ENCODE results near the gene STAB2.

STAB2 gene

DNA sequence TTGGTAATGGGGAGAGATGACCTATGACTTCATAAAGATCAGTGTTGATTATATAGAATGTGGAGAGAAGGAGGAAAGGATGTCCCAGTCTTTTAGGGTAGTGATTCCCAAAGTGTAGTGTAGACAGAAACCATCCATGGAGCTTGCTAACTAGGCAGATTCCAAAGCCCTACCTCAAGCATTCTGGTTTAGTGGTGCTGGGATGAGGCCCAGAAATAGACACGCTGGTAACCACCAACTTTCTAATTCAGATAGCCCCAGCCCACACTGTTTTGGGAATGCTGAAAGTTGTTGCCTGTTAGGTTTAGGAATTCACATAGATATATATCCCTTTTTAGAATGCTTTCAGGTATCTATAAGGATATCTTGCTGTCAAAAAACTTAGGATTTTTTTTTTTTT, 69.2 kb downstream of the STAB2 start:
- FAIRE-seq = no peak

DNA sequence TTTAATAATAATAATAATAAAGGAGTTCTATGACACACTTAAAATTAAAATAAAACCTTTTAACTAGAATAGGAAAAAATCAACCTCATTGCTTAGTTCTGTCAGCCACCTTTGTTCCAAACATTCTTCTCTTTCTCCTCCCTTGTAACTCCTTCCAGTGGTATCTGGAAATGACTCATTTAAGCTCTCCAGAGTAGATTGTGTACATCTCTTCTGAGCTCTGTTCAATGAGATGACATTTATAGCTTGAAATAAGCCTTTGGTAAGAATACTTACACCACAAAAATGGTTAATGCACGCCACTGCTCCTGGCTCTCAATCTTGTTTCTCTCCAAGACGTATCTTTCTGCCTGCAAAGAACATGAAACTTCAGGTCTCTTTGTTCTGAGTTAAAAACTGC, 70.3 kb downstream of the STAB2 start:
- FAIRE-seq = no peak

DNA sequence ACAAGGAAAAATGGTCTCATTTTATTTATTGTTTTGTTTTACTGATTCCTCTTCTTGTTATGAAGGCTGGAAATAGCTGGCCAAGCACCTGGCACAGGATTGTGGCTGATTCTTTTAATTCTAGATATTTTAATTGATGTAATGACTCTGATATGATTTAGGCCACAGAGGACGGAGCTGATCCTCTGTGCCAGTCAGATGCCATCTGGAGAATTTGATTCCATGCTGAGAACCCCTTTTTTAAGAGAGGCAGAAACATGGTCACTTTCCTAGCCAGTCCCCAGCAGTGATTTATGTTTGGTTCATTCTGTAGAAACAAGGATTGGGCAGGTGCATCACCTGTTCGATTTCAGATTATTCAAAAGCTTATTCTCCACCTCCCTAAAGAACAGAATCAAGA, 77.6 kb downstream of the STAB2 start:
- no peak for FAIRE-seq

DNA sequence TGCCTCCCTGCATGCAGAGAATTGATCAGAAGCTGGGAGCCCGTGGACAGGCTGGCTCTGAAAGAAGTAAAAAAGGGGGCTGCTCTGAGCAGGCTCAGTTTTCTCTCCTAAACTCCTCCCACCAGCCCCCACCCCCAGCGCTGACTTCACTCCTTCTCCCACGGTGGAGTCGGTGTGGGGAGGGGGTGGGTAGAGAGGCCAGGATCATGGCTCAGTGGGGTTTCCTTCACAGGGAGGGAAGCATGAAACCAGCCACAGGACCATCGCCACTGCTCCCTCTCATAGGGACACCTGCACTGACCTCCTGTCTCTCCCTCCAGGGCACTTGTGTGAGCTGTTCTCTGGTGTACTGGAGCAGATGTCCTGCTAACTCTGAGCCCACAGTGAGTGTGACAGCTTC, 78.9 kb downstream of the STAB2 start:
- FAIRE-seq = no peak

DNA sequence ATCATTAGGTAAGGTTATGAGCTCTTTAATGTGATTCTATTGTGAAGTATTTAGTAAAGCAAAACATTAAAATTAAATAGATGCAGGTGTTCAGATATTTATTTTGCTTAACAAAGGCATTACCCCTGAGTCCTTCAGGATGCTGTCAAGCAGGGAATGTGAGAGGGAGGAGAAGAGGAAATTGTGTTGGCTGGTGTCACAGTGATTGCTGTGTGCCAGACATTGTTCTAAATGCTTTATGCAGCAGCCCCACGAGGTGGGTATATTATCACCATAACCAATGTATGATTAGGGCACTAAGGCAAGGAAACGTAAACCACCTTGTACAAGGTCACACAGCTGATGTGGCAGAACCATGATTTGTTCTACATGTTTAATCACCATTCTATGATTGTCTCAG, 80.1 kb downstream of the STAB2 start:
- FAIRE-seq = no peak

DNA sequence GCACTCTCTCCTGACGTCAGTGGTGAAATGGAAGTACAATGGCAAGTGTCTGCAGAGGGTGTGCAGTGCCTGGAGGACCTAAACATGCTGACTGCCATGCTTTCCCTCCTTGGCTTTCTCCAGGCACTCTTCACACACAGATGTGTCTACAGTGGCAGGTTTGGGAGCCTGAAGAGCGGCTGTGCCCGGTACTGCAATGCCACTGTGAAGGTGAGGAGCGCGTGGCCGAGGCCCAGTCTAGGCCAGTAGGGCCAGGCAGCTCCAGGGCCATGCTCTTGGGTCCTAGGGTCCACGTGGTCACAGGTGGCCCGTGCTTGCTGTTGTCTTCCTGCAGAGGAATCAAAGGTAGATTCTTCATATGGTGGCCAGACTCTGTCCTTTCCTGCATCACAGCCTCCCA, 81.4 kb downstream of the STAB2 start:
- FAIRE-seq = no peak

DNA sequence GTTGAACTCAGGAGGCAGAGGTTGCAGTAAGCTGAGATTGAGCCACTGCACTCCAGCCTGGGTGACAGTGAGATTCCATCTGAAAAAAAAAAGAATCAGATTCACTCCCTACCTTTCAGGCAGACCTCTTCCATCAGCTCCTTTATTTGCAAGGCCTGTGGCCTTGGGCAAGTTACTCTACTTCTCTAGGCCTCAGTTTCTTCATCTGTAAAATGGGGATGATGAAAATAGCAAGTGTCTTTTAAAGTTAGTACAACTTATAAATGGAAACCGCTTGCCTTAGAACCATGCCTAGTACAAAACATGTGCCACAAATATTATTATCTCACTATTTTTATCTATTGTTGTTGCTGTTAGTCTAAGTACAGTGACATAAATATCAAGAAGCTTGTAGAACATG, 84.3 kb downstream of the STAB2 start:
- no peak for FAIRE-seq

DNA sequence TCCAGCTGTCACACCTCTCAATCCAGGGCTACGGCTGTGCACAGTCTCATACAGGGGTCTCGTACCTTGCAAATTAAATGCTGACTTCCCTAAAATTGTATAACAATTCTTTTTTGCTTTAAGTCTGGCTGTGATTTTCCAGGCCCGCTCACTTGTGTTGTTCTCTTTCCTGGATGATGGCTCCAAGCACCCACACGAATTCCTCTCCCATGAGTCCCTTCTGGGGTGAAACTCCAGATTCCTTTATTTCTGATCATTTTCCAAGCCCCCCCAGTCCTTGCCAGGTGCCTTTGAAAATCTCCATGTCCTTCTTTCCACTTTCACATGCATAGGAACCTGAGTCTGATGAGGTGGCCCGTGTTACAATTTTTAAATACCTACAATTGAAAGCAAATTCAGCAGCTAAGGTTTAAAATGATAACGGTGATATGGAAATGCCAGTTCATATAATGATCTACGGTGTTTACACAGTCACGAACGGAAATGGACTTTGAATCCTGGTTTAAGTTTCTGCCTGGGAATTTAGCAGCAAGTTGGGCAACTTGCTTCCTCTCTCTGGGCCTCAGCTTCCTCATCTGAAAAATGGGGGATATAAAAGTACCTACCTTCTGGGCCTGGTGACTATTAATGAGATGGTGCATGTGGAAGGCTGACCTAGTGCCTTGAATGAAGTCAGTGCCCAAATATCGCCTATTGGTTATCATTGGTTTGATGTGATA, 85.5 kb downstream of the STAB2 start:
- no peak for FAIRE-seq

DNA sequence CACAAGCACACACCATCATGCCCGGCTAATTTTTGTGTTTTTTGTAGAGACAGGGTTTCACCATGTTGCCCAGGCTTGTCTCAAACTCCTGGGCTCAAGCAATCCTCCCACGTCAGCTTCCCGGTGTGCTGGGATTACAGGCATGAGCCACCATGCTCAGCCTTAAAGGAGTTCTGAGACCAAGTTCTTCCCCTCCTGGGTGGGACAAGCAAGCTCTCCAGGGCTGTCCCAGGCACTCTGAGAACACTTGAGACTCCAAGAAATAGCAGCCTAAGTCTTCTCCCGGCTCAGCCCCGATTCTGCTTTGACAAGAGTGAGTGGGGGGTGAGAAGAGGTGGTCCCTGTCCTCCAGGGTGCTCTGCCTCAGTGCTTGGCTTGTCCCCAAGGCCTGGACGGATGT, 86.4 kb downstream of the STAB2 start:
- no peak for FAIRE-seq

DNA sequence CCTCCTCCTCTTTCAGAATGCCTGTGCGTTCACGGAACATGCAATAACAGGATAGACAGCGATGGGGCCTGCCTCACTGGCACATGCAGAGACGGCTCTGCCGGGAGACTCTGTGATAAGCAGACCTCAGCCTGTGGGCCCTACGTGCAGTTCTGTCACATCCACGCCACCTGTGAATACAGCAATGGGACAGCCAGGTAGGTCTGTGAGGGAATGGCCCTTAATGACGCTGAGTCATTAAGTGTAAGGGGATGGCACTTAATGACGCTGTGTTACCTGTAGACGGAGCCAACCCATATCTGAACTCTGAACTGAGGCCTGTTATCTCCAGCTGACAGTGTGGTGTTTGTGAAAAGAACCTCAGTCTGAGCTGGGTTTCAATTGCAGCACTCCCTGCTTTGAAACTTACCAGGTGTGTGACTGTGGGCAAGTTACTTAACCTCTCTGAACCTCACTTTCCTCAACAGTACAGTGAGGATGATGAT, 86.9 kb downstream of the STAB2 start:
- FAIRE-seq = no peak

DNA sequence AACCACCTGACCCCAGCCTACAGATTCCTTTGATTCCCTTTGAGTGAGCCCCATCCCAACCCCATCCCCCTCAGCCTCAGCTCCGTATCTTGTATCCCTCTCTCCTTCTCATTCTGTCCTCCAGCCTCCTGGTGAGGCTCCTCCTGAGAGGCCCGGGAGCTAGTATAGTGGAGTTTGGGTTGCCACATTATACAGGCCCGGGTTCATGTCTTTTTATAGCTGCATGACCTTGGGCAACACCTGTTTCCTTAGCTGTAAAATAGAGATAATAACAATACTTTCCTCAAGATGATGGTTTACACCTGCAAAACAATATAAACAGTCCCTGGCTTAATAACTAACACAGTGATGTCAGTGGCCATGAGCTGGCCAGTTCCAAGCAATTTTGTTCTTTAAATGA, 89.8 kb downstream of the STAB2 start:
- no peak for FAIRE-seq

DNA sequence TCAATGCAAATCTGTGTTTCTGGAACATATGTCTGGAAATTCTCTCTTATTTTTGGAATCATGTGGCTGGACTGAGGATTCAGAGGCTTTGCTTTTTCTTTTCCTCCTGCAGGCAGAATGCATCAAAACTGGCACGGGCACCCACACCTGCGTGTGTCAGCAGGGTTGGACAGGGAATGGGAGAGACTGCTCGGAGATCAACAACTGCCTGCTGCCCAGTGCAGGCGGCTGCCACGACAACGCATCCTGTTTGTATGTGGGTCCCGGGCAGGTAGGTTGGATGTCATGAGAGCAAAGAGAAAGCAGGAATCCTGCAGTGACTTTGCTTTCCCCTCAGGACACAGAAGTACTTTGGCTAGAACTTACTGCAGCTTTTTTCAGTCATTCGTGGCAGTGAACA, 90.3 kb downstream of the STAB2 start:
- no peak for FAIRE-seq

DNA sequence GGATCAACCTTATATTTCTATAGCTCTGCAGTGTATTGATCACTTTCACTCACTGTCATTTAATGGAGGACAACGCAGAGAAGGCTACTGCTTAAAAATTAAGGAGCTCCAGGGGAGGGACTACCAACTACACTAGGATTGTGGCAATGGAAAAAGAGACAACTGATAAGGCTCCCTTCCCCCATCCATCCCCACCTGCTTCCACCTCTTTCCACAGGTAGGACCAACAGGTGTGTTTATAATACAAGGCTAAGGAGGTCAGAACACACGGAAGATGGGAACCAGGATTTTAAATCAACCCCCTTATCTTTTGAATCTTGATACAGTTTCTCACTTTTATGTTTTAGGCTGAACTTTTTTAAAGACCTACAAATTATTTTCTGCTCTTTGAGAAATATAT, 90.8 kb downstream of the STAB2 start:
- no peak for FAIRE-seq

DNA sequence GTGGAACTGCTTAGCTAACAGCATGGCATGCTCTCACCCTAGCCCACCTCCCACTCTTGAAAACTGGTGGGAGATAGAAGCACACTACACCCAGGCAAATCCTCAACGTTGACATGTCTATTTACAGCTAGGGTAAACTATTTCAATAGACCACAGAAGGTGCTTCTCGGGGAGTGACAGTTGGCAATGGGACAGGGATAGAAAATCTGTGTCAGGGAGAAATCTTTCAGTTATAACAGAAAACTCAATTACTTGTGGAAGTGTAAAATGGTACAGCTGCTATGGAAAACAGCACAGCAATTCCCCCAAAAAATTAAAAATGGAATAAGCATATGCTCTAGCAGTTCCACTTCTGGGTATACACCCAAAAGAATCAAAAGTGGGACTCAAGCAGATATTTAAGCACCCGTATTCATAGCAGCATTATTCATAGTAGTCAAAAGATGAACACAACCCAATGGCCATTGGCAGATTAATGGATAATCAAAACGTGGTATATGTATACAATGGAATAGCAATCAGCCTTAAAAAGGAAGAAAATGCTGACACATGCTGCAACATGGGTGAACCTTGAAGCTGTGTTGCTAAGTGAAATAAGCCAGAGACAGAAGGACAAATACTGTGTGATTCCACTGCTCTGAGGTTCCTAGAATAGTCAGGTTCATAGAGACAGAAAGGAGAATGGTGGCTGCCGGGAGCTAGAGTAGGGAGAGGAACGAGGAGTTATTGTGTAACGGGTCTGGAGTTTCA, 92.5 kb downstream of the STAB2 start:
- FAIRE-seq = no peak

DNA sequence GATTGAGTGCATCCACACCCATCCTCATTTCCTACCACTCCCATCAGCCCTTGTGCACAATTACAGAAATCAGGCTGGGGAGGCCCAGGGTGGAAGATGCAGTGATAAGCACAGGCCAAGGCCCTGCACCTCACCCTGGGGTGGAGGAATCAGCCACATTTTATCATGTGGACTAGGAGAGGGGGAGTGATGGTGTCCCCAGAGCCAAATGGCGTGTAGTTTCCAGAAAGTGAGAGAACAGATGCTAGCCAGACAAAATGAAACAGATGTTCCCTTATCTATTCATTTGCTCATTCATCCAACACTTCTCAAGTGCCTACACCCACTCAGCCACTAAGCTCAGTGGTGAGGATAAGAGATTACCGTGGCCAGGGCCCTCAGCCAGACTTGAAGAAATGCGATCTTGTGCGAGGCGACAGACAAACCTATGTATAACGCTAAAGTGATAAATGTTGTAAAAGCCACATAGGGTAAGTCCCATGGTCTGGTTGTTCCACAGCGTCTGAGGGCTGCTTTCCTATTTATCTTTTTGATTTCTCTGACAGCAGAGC, 93.6 kb downstream of the STAB2 start:
- FAIRE-seq = no peak

DNA sequence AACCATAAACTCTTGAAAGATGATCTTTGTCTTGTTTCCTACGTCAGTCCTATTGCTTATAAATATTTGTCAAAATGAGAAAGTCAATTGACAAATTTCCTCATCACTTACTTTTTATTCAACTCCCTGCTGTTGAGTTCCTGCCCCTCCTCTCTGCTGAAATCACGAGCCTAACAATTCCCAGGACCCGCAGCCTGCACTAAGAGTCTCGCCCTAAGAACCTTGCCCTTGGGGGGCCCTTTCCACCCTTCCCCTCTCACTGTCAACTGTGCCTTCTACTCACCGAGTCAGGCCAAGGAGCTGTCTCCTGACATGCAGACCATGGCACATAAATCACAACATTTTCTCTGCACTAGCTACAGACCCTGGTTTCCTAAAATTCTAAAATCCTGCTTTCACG, 99.0 kb downstream of the STAB2 start:
- FAIRE-seq = no peak

DNA sequence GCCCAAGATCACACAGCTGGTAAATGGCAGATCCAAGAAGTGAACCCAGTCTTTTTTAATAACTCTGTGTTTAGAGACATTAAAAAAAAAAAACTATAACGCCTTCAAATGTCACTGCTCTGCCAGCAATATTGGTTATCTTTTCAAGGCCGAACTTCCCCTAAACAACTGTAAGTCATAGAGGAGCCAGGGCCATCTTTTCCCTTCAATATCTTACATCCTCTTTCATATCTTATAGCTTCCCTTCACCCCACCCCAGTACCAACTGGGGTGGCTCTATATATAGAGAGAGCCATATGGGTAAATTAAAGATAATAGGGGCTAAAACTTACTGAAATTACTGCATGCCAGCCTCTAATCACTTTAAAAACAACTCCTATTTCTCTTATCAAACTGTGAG, 100.2 kb downstream of the STAB2 start:
- no peak for FAIRE-seq

DNA sequence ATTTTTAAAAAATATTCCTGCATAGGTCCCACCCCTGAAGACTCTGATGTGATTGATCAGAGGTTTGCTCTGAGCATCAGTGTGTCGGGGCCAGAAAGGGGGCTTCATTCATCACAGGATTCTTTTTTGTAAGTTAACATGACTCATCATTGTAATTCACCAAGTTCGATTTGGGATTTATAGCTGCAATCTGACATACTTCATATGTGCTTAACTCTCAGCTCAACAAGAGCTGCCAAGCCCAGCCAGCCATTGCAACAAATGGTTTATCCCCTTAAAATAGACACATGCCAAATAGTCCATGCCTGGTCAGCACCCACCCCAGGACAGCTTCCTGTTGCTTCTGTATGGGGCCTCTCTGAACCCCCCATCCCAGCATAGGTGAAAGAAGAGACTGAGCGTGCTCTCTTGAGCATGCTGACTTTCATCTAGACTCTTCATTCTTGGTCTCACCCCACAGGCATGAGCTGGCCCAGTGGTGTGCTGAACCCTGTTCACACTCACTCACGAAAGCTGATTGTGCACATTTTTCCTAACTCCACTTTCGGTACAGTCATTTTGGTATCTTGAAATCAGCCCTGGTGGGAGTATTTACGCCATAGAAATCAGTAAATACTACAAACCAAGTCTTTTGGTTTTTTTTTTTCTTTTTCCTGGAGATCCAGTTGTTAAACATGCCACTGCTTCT, 101.4 kb downstream of the STAB2 start:
- FAIRE-seq = no peak

DNA sequence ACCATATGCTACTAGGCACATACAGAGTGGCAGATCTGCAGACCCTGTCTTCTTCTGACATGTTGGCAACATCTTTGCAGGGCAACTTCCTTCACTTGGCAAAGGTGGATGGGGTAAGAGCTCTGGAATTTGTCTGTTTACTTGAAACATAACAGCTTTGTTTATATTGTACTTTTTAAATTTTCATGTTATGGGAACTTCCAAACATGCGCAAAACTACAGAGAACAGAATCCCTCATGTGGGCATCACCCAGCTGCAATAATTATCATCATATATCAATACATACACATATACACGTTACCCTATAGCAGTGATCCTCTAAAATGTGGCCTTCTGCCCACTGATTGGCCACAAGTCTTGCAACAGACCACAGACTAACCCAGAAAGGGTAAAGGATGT, 103.4 kb downstream of the STAB2 start:
- FAIRE-seq = no peak

DNA sequence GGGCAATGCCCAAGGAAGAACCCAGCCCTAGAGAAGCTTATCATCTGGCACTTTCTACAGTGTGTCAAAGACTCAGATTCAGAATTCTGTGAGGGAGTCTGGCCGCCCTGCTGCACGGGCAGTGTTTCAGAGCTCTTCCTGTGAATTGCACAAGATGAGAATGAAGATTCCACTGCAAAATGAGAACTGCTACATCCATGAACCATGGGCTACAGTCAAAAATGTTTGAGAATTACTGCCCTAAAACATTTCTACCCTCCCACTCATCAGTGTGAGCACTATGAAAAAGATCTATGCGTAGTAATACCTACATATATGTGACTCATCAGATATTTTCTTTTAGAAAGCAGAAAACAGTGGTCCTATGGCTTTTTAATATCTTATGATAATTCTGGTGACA, 104.0 kb downstream of the STAB2 start:
- FAIRE-seq = no peak

DNA sequence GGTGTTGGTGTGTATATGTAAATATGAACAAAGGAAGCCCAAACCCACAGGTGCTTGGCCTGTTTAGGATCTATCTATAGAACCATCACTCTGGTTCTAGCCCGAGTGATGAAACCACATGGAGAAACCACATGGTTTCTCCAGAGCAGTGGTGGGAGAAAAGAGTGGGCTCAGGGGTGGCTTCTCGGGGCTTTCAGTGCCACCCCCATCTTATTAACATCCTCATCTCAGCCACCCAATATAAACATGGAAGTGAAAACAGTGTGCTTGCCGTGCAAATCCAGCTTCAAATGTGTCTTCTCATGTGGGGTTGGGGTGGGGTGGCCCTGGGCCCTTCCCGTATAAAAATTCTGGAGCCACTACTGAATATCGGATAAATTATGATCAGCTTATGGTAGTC, 109.0 kb downstream of the STAB2 start:
- FAIRE-seq = no peak

DNA sequence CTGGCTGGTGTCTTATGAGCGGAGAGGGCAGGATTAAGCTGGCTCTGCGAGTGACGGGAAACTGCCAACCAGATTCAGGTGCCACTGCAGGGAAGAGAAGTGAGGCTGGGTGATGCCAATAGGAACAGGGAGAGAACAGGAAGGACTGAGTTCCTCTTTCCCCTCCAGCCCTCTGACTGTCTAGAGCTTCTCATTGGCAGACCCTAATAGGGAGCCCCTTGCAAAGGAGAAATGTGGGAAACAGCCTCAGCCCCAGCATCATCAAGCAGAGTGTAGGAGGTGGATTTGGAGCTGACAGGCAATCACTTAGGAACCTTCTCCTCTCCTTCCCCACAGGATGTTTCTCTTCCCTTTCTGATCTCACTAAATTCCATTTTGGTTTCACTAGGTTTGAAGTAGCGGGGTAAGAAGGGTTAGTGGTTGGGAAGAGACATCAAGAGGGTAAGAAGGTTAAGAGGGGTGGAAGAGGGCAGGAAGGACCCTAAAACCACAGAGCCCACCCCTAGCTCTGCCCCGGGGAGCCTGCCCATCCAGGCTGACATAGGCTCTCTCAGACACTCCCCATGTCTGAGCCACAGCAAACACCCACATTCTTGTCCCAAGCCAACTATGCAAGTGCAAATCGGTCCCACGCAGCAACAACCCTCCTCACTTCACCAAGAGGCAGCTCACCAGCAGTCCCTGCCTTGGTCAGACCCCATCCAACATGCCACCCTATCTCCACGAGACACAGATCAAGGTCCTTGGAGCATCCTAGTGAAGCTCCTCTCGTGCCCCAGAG, 111.1 kb downstream of the STAB2 start:
- FAIRE-seq = no peak

All from colon (tissue), 2 donors.